ENCODE measurements around the gene CAPS. TPM values are rescaled to one million over a fixed set of nuclear protein-coding genes. Genes with fewer than 3 reads are reported as not detected.

The CAPS gene
- total and polyA plus RNA-seq, 4 donors, result 90.2 to 360 (median 223) TPM

DNA sequence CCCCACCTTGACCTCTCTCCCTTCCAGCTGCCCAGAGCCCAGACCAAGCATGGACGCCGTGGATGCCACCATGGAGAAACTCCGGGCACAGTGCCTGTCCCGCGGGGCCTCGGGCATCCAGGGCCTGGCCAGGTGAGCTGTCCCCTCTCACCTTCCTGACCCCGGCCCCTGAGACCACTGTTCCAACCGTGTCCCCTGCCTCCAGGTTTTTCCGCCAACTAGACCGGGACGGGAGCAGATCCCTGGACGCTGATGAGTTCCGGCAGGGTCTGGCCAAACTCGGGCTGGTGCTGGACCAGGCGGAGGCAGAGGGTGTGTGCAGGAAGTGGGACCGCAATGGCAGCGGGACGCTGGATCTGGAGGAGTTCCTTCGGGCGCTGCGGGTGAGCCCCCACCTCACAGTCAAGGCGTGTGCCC lies 312 bp downstream of the CAPS start:
- no peak for DNase-seq
- Histone ChIP-seq H3K27ac (ENCODE audit: low read depth in 1 of 2, low read length in 1 of 2) (peak overlapping the region; percentile 22 to 71), H3K36me3 (ENCODE audit: control insufficient read depth in 4 of 4, insufficient read depth in 4 of 4, low read length in 4 of 4) (peaks cover 8 to 40% (median 19%) of the 10 kb centered on the region in 4 donors), H3K9ac (ENCODE audit: insufficient read depth in 1 of 2, low read length in 2 of 2) (no peak overlapping the region), H3K4me1 (ENCODE audit: control insufficient read depth in 5 of 5, insufficient read depth in 5 of 5, low read length in 5 of 5) (peaks cover 0 to 13% (median 4%) of the 10 kb centered on the region in 5 donors), H3K27me3 (ENCODE audit: control insufficient read depth in 3 of 3, insufficient read depth in 3 of 3, low read length in 2 of 3) (no peaks in the 10 kb centered on the region), H3K9me3 (ENCODE audit: control insufficient read depth in 4 of 4, insufficient read depth in 3 of 4, low read length in 3 of 4) (no peaks in the 10 kb centered on the region), H3K4me3 (no peak overlapping the region)
- 71 to 84% methylated on average over 22 of the region's 22 CpGs for WGBS, 2 donors
- TF ChIP-seq, protein P1, sequence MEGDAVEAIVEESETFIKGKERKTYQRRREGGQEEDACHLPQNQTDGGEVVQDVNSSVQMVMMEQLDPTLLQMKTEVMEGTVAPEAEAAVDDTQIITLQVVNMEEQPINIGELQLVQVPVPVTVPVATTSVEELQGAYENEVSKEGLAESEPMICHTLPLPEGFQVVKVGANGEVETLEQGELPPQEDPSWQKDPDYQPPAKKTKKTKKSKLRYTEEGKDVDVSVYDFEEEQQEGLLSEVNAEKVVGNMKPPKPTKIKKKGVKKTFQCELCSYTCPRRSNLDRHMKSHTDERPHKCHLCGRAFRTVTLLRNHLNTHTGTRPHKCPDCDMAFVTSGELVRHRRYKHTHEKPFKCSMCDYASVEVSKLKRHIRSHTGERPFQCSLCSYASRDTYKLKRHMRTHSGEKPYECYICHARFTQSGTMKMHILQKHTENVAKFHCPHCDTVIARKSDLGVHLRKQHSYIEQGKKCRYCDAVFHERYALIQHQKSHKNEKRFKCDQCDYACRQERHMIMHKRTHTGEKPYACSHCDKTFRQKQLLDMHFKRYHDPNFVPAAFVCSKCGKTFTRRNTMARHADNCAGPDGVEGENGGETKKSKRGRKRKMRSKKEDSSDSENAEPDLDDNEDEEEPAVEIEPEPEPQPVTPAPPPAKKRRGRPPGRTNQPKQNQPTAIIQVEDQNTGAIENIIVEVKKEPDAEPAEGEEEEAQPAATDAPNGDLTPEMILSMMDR (IDR thresholded peaks at IDR 0.05; ENCODE audit: control extremely low read depth, extremely low read depth), result no peak
- ATAC-seq (ENCODE audit: insufficient read depth, low FRiP score), result no peak

DNA sequence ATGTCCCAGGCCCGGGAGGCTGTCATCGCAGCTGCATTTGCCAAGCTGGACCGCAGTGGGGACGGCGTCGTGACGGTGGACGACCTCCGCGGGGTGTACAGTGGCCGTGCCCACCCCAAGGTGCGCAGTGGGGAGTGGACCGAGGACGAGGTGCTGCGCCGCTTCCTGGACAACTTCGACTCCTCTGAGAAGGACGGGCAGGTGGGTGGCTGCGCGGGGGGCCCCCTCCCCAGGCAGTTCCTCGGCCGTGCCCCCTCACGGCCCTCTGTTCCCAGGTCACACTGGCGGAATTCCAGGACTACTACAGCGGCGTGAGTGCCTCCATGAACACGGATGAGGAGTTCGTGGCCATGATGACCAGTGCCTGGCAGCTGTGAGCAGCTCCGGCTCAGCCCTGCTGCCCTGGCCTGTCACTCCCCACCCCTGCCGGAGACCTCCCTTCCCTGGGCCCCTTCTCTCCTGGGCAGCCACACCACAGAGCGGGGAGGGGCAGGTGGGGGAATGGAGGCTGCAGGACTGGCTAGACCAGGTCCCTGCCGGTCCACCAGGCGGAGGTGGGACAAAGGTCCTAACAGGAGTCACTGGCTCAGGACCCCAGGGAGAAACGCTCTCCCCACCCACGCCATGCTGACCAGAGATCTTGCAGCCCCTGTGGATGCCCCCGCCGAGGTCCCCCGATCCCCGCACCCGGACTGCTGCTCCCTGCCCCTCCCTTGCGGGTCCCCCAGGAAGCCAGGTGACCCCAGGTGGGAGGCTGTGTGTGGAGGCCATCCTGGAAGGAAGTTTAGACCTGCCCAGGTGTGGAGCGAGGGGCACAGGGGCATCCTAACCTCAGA lies 1.1 kb downstream of the CAPS start:
- Histone ChIP-seq H3K9me3 (ENCODE audit: control insufficient read depth in 4 of 4, insufficient read depth in 3 of 4, low read length in 3 of 4) (no peaks in the 10 kb centered on the region), H3K27me3 (ENCODE audit: control insufficient read depth in 3 of 3, insufficient read depth in 3 of 3, low read length in 2 of 3) (no peaks in the 10 kb centered on the region), H3K4me3 (no peak overlapping the region), H3K9ac (ENCODE audit: insufficient read depth in 1 of 2, low read length in 2 of 2) (peak overlapping the region in 1 of 2 donors; percentile 23), H3K4me1 (ENCODE audit: control insufficient read depth in 5 of 5, insufficient read depth in 5 of 5, low read length in 5 of 5) (peaks cover 0 to 13% (median 4%) of the 10 kb centered on the region in 5 donors), H3K36me3 (ENCODE audit: control insufficient read depth in 4 of 4, insufficient read depth in 4 of 4, low read length in 4 of 4) (peaks cover 12 to 41% (median 21%) of the 10 kb centered on the region in 4 donors), H3K27ac (ENCODE audit: low read depth in 1 of 2, low read length in 1 of 2) (no peak overlapping the region)
- no peak for ATAC-seq (ENCODE audit: insufficient read depth, low FRiP score)
- TF ChIP-seq, protein P1 (IDR thresholded peaks at IDR 0.05; ENCODE audit: control extremely low read depth, extremely low read depth), result no peak
- WGBS, 2 donors, result 74 to 90% methylated on average over 42 of the region's 42 CpGs
- DNase-seq, result peak; percentile 50 to 77 (median 73)

DNA sequence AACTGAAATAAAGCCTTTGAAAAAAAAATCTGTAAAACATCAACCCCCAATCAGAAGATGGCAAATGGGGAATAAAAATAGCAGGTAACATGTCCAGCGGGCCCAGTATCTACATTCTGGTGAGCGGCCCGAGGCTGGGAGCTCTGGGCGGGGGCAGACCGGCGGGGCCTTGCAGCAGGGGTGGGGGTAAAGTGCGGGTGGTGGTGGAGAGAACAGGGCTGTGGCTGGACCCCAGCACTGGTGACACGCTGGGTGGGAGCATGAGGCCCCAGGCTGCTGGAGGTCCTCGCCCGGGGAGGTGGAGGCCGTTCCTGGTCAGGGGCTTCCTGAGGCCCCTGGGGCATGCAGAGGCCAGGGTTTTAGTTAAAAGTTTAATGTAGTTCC lies 1.7 kb downstream of the CAPS start:
- no peak for DNase-seq
- peak overlapping the region in 1 of 2 donors; percentile 23 for H3K9ac ChIP-seq (ENCODE audit: insufficient read depth in 1 of 2, low read length in 2 of 2)

More for the DNA sequence above, 1.7 kb downstream of the CAPS start:
- peaks cover 14 to 42% (median 22%) of the 10 kb centered on the region in 4 donors for H3K36me3 ChIP-seq (ENCODE audit: control insufficient read depth in 4 of 4, insufficient read depth in 4 of 4, low read length in 4 of 4)
- TF ChIP-seq, protein P1 (IDR thresholded peaks at IDR 0.05; ENCODE audit: control extremely low read depth, extremely low read depth), result no peak
- peaks cover 0 to 13% (median 4%) of the 10 kb centered on the region in 5 donors for H3K4me1 ChIP-seq (ENCODE audit: control insufficient read depth in 5 of 5, insufficient read depth in 5 of 5, low read length in 5 of 5)
- H3K27ac ChIP-seq (ENCODE audit: low read depth in 1 of 2, low read length in 1 of 2), result no peak overlapping the region
- H3K27me3 ChIP-seq (ENCODE audit: control insufficient read depth in 3 of 3, insufficient read depth in 3 of 3, low read length in 2 of 3), result no peaks in the 10 kb centered on the region
- ATAC-seq (ENCODE audit: insufficient read depth, low FRiP score), result no peak
- no peak overlapping the region for H3K4me3 ChIP-seq
- WGBS, 2 donors, result 81 to 93% methylated on average over 11 of the region's 11 CpGs
- H3K9me3 ChIP-seq (ENCODE audit: control insufficient read depth in 4 of 4, insufficient read depth in 3 of 4, low read length in 3 of 4), result no peaks in the 10 kb centered on the region
